C4-2B (cell line): ENCODE data around the gene WRAP73.

ENCODE experiments used
- H3K27ac ChIP-seq: fragments of 450-650 bp; 2 replicates; pipeline ENCODE4 v1.5.1; 2017
- ZFX ChIP-seq: fragments of 450-650 bp; IDR thresholded peaks from 2 replicates; pipeline ENCODE4 v1.6.1; 2017
- TF ChIP-seq, protein P1 (sequence below): fragments of 450-650 bp; conservative IDR thresholded peaks from 2 replicates; pipeline ENCODE4 v1.5.1; 2017; ENCODE audit warnings: mild to moderate bottlenecking

The WRAP73 gene

GRCh38 chr1:3664700-3665375 lies 14.9 kb upstream of the WRAP73 start:
- no peak overlapping the region for H3K27ac ChIP-seq

GRCh38 chr1:3663999-3664699 lies 14.2 kb upstream of the WRAP73 start:
- H3K27ac ChIP-seq = no peak overlapping the region

More at GRCh38 chr1:3664700-3665375, 14.9 kb upstream of the WRAP73 start:
- no peak for TF ChIP-seq ZFX
- TF ChIP-seq, protein P1, sequence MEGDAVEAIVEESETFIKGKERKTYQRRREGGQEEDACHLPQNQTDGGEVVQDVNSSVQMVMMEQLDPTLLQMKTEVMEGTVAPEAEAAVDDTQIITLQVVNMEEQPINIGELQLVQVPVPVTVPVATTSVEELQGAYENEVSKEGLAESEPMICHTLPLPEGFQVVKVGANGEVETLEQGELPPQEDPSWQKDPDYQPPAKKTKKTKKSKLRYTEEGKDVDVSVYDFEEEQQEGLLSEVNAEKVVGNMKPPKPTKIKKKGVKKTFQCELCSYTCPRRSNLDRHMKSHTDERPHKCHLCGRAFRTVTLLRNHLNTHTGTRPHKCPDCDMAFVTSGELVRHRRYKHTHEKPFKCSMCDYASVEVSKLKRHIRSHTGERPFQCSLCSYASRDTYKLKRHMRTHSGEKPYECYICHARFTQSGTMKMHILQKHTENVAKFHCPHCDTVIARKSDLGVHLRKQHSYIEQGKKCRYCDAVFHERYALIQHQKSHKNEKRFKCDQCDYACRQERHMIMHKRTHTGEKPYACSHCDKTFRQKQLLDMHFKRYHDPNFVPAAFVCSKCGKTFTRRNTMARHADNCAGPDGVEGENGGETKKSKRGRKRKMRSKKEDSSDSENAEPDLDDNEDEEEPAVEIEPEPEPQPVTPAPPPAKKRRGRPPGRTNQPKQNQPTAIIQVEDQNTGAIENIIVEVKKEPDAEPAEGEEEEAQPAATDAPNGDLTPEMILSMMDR = no peak

GRCh38 chr1:3662080-3662671 lies 12.3 kb upstream of the WRAP73 start:
- TF ChIP-seq ZFX = no peak
- TF ChIP-seq, protein P1 = no peak
- H3K27ac ChIP-seq = no peak overlapping the region

More at GRCh38 chr1:3663999-3664699, 14.2 kb upstream of the WRAP73 start:
- no peak for TF ChIP-seq ZFX
- TF ChIP-seq, protein P1 = no peak

GRCh38 chr1:3661631-3662030 lies 11.7 kb upstream of the WRAP73 start:
- TF ChIP-seq, protein P1 = no peak
- TF ChIP-seq ZFX = no peak
- no peak overlapping the region for H3K27ac ChIP-seq

DNA sequence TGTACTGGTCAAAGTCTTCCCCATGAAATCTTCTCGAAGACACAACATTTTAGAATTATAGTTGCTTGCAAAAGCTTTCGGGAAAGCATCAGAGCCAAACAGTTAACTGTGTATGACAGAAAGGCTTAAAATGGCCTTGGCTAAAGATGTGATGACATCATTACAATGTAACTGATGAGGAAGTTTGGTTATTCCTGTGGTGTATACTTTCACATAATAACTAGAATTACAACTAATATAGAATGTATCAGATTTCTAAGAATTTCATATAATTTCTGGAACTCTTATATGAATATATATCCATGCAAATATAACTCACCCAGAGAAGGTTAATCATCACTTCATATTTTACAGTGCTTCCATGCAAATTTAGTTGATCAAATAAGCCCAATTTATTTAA lies 10.8 kb upstream of the WRAP73 start:
- no peak overlapping the region for H3K27ac ChIP-seq
- no peak for TF ChIP-seq ZFX
- TF ChIP-seq, protein P1 = no peak

DNA sequence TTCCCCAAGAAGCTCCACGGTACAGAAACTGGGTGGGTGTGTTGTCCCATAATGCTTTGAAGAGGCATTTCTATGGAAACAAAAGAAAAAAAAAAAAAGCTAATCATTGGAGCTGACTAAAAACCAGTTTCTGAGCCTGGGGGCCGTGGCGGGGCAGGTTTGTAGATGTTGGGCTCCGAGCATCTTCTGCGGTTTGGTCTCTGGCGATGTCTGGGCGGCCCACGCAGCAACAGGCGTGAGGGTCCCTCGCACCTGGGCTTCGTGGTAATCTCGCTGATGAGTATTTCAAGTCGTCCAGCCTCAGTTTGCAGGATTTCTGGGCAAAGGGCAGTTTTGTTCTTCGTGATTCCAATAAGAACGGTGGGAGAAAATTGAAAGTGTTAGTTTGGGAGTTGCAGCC lies 9.2 kb upstream of the WRAP73 start:
- H3K27ac ChIP-seq = no peak overlapping the region
- no peak for TF ChIP-seq ZFX
- TF ChIP-seq, protein P1 = no peak

DNA sequence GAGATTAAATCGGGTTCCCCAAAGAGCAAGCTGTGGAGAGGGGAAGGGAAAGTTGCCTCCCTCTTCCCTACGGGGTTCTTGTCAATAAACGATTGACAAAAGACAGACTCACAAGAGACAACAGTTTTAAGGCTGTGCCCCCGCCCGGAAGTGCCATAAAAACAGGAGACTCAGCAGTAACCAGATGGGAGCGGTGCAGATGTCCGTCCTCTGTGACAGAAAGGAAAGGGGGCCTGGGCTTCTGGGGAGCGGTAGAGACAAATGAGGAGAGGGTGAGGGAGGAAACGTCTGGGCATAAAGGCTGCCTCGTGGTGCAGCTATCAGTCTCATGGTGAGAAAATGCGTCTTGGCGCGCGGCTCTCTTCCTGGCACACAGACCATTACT lies 8.3 kb upstream of the WRAP73 start:
- TF ChIP-seq, protein P1 = no peak
- no peak for TF ChIP-seq ZFX
- H3K27ac ChIP-seq = no peak overlapping the region
